PFSK-1 (cell line): Measurements from ENCODE around the gene ZDHHC11B.

Experiments
- FOXP2 ChIP-seq: optimal IDR thresholded peaks from 2 replicates; pipeline ENCODE3; 2011; ENCODE audit warnings: borderline replicate concordance, control low read depth, inconsistent platforms; ENCODE audit not compliant: insufficient read depth; ENCODE audit errors: extremely low read length, extremely low read depth
- POLR2AphosphoS5 ChIP-seq: IDR thresholded peaks from 2 replicates; pipeline ENCODE4 v1.6.1; 2012; ENCODE audit warnings: low read depth, mild to moderate bottlenecking, control low read depth, low read length, moderate library complexity
- REST ChIP-seq, 2 experiments: IDR thresholded peaks; 2 replicates each; pipeline versions ENCODE4 v1.6.1 to v1.8.0; 2011 to 2012; ENCODE audit warnings: low read depth in 2 of 2, low read length in 2 of 2, control low read depth in 1 of 2, inconsistent platforms in 1 of 2, mild to moderate bottlenecking in 1 of 2, moderate library complexity in 1 of 2; ENCODE audit not compliant: insufficient read depth in 1 of 2
- SIN3A ChIP-seq: IDR thresholded peaks from 2 replicates; pipeline ENCODE4 v1.6.1; 2012; ENCODE audit warnings: mild to moderate bottlenecking, low read length, moderate library complexity, borderline replicate concordance; ENCODE audit not compliant: insufficient read depth
- TAF1 ChIP-seq: IDR thresholded peaks from 2 replicates; pipeline ENCODE4 v1.6.1; 2012; ENCODE audit warnings: low read length, control low read depth, borderline replicate concordance; ENCODE audit not compliant: insufficient read depth

Gene ZDHHC11B

GRCh38 chr5:775961-776861 lies 8.3 kb downstream of the ZDHHC11B start:
- TF ChIP-seq TAF1 (no peak), POLR2AphosphoS5 (no peak), SIN3A (no peak), FOXP2 (no peak), REST (IDR thresholded peaks at IDR 0.05; ENCODE audit: insufficient read depth in 1 of 2, low read depth in 2 of 2, low read length in 2 of 2) (no peak)

- no peak for TF ChIP-seq POLR2AphosphoS5
- TF ChIP-seq FOXP2, result no peak
- TF ChIP-seq REST (IDR thresholded peaks at IDR 0.05; ENCODE audit: insufficient read depth in 1 of 2, low read depth in 2 of 2, low read length in 2 of 2), result no peak
- no peak for TF ChIP-seq TAF1
- TF ChIP-seq SIN3A, result no peak
Measured at GRCh38 chr5:773517-774264, 10.8 kb downstream of the ZDHHC11B start.

GRCh38 chr5:766666-767431 lies 17.7 kb downstream of the ZDHHC11B start:
- TF ChIP-seq FOXP2, result no peak

- TF ChIP-seq FOXP2 (no peak), POLR2AphosphoS5 (no peak), TAF1 (no peak), REST (IDR thresholded peaks at IDR 0.05; ENCODE audit: insufficient read depth in 1 of 2, low read depth in 2 of 2, low read length in 2 of 2) (no peak), SIN3A (no peak)
Measured at GRCh38 chr5:765948-766631, 18.4 kb downstream of the ZDHHC11B start.

GRCh38 chr5:763998-764781 lies 20.3 kb downstream of the ZDHHC11B start:
- TF ChIP-seq REST (IDR thresholded peaks at IDR 0.05; ENCODE audit: insufficient read depth in 1 of 2, low read depth in 2 of 2, low read length in 2 of 2), result no peak
